ENCODE measurements around the gene SKA3.

GRCh38 chr13:21202767-21203531 lies 26.6 kb upstream of the SKA3 start:
- no peak for TF ChIP-seq NFRKB (IDR thresholded peaks at IDR 0.05)
- TF ChIP-seq ARNT (IDR thresholded peaks at IDR 0.05): no peak
- TF ChIP-seq FOXM1 (IDR thresholded peaks at IDR 0.05; ENCODE audit: borderline replicate concordance): no peak

Data from HEK293T (cell line).